DOHH2 (cell line): Measurements from ENCODE around the gene ANKRD34A.
A peak's percentile ranks its signal among the peaks of the same experiment; 100 is the strongest.

Experiments used
- H3F3A ChIP-seq: fragments of 200-600 bp; sonication (generic), shearing (Covaris generic); 2 replicates; pipeline ENCODE4 v1.6.0; 2016; ENCODE audit warnings: antibody characterized with exemption, mild to moderate bottlenecking; ENCODE audit not compliant: control insufficient read depth, insufficient read depth
- H3K27ac ChIP-seq: fragments of 200-600 bp; sonication (generic); 2 replicates; pipeline ENCODE4 v1.5.1; 2014; ENCODE audit warnings: low read depth, mild to moderate bottlenecking, low read length, moderate library complexity
- H3K27me3 ChIP-seq: fragments of 200-600 bp; sonication (generic); 2 replicates; pipeline ENCODE4 v1.6.1; 2014; ENCODE audit warnings: mild to moderate bottlenecking, low read length, mixed read lengths; ENCODE audit not compliant: control insufficient read depth
- H3K36me3 ChIP-seq: fragments of 200-600 bp; sonication (generic); 2 replicates; pipeline ENCODE4 v1.6.1; 2014; ENCODE audit warnings: mild to moderate bottlenecking, low read length, moderate library complexity, mixed read lengths; ENCODE audit not compliant: control insufficient read depth
- H3K4me1 ChIP-seq: fragments of 200-600 bp; sonication (generic); 2 replicates; pipeline ENCODE4 v1.6.1; 2014; ENCODE audit warnings: mild to moderate bottlenecking, low read length, mixed read lengths; ENCODE audit not compliant: control insufficient read depth
- H3K4me2 ChIP-seq: fragments of 200-600 bp; sonication (generic); 2 replicates; pipeline ENCODE4 v1.6.0; 2014; ENCODE audit warnings: mild to moderate bottlenecking, low read length, moderate library complexity
- H3K4me3 ChIP-seq: fragments of 200-600 bp; sonication (generic); 2 replicates; pipeline ENCODE4 v1.5.1; 2014; ENCODE audit warnings: mild to moderate bottlenecking, low read length, mixed read lengths
- H3K79me2 ChIP-seq: fragments of 200-600 bp; sonication (generic); 2 replicates; pipeline ENCODE4 v1.6.1; 2014; ENCODE audit warnings: mild to moderate bottlenecking, low read length, mixed read lengths; ENCODE audit not compliant: control insufficient read depth
- H3K9me2 ChIP-seq: fragments of 200-600 bp; sonication (generic); replicated peaks from 2 replicates; pipeline ENCODE4 v1.6.1; 2014; ENCODE audit warnings: mild to moderate bottlenecking, low read length, mixed read lengths; ENCODE audit not compliant: control insufficient read depth
- H3K9me3 ChIP-seq: fragments of 200-600 bp; sonication (generic); 2 replicates; pipeline ENCODE4 v1.6.1; 2014; ENCODE audit warnings: antibody characterized with exemption, low read length, mixed read lengths; ENCODE audit not compliant: control insufficient read depth, insufficient read depth
- H4K20me1 ChIP-seq: fragments of 200-600 bp; sonication (generic); 2 replicates; pipeline ENCODE4 v1.6.0; 2014; ENCODE audit warnings: low read depth, mild to moderate bottlenecking, antibody characterized with exemption, low read length, moderate library complexity; ENCODE audit not compliant: control insufficient read depth, insufficient read depth
- EZH2phosphoT487 ChIP-seq: fragments of 200-600 bp; sonication (generic); IDR thresholded peaks from 2 replicates; pipeline ENCODE4 v1.6.1; 2017; ENCODE audit warnings: borderline replicate concordance, mild to moderate bottlenecking, antibody characterized with exemption, low read length, moderate library complexity, mixed read lengths
- TF ChIP-seq, protein P1 (sequence below): fragments of 200-600 bp; sonication (generic); IDR thresholded peaks from one replicate; pipeline ENCODE4 v1.5.1; 2014; ENCODE audit warnings: antibody characterized with exemption, mild to moderate bottlenecking, low read depth, low read length; ENCODE audit not compliant: poor library complexity, severe bottlenecking

Gene ANKRD34A

DNA sequence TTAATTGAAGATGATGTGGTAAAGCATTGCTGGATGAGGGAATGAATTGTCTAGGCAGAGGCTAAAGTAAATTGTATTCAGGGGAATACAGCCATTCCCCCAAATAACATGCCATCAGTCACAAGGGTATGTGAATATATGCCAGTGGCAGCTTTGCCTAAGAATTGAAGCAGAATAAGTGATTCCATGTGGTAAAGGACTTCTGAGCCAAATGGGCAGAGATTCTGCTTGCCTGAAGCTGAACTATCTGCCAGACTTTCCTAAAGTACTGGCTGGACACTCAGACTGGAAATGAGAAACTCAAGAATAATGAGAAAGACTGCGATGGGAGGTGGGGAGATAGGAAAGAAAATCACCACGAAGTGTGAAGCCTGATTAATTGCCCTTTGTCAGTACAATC lies 8.9 kb downstream of the ANKRD34A start:
- Histone ChIP-seq H3K4me1 (peaks cover 51% of the 10 kb centered on the region), H3K9me2 (no peaks in the 10 kb centered on the region), H3F3A (peaks cover 20% of the 10 kb centered on the region), H3K4me2 (peak overlapping the region; percentile 98), H4K20me1 (no peaks in the 10 kb centered on the region), H3K9me3 (no peaks in the 10 kb centered on the region), H3K27ac (no peak overlapping the region), H3K4me3 (peak overlapping the region; percentile 87; the same call in 1 of the 2 replicates), H3K36me3 (peaks cover 21% of the 10 kb centered on the region), H3K79me2 (peaks cover 59% of the 10 kb centered on the region), H3K27me3 (no peaks in the 10 kb centered on the region)
- TF ChIP-seq, protein P1, sequence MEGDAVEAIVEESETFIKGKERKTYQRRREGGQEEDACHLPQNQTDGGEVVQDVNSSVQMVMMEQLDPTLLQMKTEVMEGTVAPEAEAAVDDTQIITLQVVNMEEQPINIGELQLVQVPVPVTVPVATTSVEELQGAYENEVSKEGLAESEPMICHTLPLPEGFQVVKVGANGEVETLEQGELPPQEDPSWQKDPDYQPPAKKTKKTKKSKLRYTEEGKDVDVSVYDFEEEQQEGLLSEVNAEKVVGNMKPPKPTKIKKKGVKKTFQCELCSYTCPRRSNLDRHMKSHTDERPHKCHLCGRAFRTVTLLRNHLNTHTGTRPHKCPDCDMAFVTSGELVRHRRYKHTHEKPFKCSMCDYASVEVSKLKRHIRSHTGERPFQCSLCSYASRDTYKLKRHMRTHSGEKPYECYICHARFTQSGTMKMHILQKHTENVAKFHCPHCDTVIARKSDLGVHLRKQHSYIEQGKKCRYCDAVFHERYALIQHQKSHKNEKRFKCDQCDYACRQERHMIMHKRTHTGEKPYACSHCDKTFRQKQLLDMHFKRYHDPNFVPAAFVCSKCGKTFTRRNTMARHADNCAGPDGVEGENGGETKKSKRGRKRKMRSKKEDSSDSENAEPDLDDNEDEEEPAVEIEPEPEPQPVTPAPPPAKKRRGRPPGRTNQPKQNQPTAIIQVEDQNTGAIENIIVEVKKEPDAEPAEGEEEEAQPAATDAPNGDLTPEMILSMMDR: no peak
- TF ChIP-seq EZH2phosphoT487: no peak

DNA sequence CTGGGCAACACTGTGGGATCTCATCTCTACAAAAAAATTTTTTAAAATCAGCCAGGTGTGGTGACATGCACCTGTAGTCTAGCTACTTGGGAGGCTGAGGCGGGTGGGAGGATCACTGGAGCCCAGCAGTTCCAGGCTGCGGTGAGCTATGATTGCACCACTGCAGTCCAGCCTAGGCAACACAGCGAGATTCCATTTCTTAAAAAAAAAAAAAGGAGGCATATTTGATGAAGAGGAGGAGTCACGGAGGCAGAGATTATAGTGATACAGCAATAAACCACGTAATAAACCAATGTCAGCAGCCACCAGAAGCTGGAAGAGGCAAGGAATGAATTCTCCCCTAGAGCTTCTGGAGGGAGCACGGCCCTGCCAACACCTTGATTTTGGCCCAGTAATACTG lies 10.5 kb downstream of the ANKRD34A start:
- no peaks in the 10 kb centered on the region for H3K27me3 ChIP-seq
- H3K27ac ChIP-seq: no peak overlapping the region

DNA sequence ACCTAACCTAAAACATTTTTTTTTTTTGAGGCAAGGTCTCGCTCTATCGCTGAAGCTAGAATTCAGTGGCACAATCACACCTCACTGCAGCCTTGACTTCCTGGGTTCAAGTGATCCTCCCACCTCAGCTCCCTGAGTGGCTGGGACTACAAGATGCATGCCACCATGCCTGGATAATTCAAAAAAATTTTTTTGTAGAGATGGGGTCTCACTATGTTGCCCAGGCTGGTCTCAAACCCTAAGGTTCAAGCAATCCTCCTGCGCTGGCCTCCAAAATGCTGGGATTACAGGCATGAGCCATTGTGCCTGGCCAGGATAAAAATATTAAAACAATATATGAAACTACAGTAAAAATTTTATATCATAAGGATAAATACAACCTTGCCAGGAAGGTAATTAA lies 11.5 kb downstream of the ANKRD34A start:
- Histone ChIP-seq H3K9me2 (no peaks in the 10 kb centered on the region), H4K20me1 (no peaks in the 10 kb centered on the region), H3K36me3 (peaks cover 24% of the 10 kb centered on the region), H3K4me2 (no peak overlapping the region), H3K79me2 (peaks cover 70% of the 10 kb centered on the region), H3K4me3 (no peak overlapping the region), H3K27ac (no peak overlapping the region), H3F3A (no peaks in the 10 kb centered on the region), H3K27me3 (no peaks in the 10 kb centered on the region), H3K4me1 (peaks cover 26% of the 10 kb centered on the region), H3K9me3 (no peaks in the 10 kb centered on the region)
- TF ChIP-seq, protein P1: no peak
- TF ChIP-seq EZH2phosphoT487: no peak

More for the DNA sequence above, 10.5 kb downstream of the ANKRD34A start:
- Histone ChIP-seq H3K36me3 (peaks cover 22% of the 10 kb centered on the region), H4K20me1 (no peaks in the 10 kb centered on the region), H3K4me3 (no peak overlapping the region), H3K4me1 (peaks cover 35% of the 10 kb centered on the region), H3K4me2 (no peak overlapping the region), H3K9me3 (no peaks in the 10 kb centered on the region), H3F3A (peaks cover 7% of the 10 kb centered on the region), H3K9me2 (no peaks in the 10 kb centered on the region), H3K79me2 (peaks cover 64% of the 10 kb centered on the region)
- no peak for TF ChIP-seq EZH2phosphoT487
- TF ChIP-seq, protein P1: no peak

DNA sequence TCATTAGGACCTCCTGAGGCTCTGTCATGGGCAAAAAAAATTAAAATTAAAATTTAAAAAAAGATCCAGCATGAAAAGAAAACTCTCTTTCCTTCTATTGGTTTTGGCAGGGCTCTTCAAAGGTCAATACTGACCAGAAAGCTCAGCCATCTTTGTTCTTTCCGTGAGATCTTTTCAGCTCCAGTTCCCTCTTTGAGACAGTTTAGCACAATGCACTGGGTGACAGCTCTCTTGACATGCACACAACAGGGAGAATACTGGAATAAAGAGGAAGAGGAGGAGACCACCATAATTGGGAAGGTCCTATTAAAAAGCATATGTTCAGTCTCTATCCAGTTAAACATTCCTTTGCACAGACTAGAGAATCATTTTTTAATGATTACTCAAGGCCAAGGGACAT lies 12.8 kb downstream of the ANKRD34A start:
- H3K4me1 ChIP-seq: peaks cover 20% of the 10 kb centered on the region
- no peaks in the 10 kb centered on the region for H3K27me3 ChIP-seq
- TF ChIP-seq, protein P1: no peak
- no peak for TF ChIP-seq EZH2phosphoT487
- no peaks in the 10 kb centered on the region for H3F3A ChIP-seq
- H4K20me1 ChIP-seq: no peaks in the 10 kb centered on the region
- no peak overlapping the region for H3K27ac ChIP-seq
- H3K36me3 ChIP-seq: peaks cover 31% of the 10 kb centered on the region
- no peaks in the 10 kb centered on the region for H3K9me2 ChIP-seq
- no peak overlapping the region for H3K4me3 ChIP-seq
- no peaks in the 10 kb centered on the region for H3K9me3 ChIP-seq
- H3K79me2 ChIP-seq: peaks cover 60% of the 10 kb centered on the region
- H3K4me2 ChIP-seq: no peak overlapping the region
